Measurements from ENCODE around the gene PALD1.

The PALD1 gene

DNA sequence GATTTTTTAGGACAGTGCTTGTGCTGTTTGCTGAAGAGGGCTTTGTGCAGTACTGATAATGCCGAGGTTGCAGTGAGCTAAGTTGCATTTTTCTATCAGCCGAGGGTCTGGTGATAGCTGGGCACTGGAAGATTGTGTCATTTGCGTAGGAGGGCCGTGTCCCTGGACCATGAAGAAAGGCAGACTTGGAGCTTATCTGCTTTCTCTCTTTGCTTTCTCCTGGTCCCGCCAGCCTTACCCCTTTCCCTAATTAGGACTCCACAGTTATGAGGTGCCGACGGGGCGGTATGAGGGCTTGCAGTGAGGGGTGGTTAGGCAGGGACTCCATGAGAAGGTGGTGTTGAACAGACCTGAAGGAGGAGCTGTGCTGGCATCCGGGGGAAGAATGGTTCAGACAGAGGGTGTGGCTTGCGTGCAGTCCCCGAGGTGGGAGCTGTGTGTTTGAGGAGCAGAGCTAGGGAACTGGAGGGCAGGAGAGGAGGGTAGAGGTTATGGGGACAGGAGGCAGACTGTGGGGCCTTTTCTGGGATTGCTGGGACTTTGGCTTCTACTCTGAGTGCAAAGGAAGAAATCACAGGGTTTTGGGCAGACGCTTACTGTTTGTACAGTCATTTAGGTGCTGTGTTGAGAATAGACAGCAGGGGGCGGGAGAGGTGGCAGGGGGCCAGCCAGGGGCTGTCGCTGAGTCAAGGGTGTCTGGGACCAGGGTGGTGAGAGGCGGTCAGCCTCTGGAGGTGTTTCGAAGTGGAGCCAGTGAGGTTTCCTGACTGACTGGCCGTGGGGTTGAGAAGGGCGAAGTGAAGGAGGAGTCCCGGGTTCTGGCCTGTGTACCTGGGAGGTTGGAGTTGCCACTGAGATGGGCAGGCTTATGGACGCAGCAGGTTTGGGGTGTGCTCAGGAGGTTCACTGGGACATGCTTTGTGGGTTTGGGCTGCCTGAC, 80.6 kb downstream of the PALD1 start:
- DNase-seq: peak; percentile 21

GRCh38 chr10:70559861-70560260, 81.3 kb downstream of the PALD1 start:
- DNase-seq: no peak

DNA sequence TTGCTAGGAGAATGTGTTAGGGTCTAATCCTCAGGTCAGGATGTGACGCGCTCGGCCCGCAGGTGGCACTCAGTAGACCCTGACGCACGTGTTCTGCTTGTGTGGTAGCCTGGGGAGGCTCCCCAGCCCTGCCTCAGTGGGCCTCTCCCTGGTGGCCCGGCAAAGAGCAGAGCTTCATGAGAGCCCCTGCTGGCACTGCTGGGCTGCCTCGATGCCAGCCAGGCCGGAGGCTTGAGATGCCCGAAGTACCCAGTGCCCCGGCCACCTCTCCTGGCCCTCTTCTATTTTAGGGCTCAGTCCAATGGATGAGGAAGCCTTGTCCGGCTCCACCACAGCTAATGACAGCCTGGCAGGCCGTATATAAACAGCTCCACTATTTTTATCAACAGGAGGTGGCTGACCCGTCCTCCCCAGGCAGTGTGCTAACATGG, 82.0 kb downstream of the PALD1 start:
- DNase-seq: no peak

DNA sequence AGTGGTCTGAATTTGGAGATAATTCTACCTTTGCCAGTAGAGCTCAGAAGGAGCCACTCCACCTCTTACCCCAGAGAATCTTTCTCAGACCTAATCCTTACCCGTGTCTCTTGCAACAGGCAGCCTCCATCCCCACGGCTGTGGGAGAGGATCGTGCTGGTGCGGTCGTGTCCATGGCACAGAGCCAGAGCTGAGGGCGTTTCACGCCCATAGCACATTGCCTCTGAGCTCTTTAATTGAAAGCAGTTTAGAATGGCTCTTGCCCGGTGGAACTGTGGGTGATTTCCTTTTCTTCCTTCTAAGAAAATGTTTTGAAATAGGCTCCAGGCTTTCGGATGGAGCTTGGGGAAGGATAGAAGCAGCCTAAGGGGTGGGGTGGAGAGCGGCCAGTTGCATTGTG, 82.5 kb downstream of the PALD1 start:
- no peak for DNase-seq

DNA sequence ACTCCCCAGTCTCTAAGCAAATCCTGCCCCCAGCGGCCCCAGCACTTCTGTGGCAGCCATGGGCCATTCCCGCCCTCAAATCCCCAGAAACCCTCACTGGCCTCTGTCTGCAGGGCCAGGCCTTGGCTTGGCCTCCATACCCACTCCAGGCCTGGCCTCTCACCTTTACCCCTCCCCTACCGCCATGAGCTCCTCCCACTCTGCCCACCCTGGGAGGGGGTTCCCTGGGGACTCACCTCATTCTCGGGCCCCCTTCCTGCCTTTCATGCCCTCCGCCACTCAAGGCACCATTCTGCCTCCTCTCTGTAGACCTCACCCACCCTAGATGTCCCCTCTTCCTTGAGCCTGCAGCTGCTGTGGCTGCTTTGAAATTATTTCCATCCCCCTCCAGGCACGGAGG, 83.0 kb downstream of the PALD1 start:
- DNase-seq: no peak

- no peak for DNase-seq
These were observed 83.6 kb downstream of the PALD1 start for GRCh38 chr10:70562036-70562755.

- DNase-seq: no peak
These were observed 84.7 kb downstream of the PALD1 start for GRCh38 chr10:70563230-70563629.

DNA sequence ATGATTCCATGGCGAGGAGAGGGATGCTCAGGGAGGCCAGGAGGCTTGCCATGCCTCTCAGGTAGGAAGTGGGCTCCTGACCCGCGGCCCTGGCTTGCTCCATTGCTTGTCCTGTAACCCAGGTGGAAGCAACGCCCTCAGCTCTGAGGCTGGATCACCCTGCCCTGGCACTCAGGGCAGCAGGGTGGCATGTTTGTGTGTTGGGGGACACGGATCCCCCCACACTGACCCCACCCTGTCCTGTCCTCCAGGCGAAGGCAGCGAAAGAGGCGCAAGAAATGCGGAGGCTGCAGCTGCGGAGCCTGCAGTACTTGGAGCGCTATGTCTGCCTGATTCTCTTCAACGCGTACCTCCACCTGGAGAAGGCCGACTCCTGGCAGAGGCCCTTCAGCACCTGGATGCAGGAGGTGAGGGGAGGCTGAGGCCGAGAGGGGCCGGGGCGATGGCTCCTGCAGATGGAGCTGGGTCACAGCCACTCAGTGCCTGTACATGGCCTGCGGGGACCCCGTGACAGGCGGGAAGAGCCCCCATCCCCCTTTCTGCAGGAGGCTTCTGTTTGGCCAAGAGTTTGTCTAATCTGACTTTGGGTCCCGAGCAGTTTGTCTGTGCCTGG, 85.7 kb downstream of the PALD1 start:
- DNase-seq: no peak

DNA sequence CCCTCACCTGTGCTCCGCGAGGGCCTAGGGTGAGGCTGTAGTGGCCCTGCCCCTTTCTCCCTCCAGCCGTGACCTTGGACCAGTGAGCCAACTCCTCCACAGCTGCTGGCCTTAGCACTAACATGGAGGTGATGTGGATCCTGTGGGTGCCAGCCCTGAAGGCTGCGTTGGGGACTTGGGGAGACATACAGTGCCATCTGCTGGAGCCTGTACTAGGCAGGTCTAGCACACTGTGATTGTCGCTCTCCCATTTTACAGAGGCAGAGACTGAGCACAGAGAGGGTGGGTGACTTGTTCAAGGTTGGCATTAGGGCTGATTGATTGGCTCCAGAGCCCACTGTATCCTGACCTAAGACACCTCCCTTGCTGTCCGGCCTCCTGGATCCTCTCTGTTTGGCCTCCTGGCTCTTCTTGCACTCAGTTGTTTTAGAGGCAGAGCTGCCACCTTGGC, 86.4 kb downstream of the PALD1 start:
- no peak for DNase-seq

DNA sequence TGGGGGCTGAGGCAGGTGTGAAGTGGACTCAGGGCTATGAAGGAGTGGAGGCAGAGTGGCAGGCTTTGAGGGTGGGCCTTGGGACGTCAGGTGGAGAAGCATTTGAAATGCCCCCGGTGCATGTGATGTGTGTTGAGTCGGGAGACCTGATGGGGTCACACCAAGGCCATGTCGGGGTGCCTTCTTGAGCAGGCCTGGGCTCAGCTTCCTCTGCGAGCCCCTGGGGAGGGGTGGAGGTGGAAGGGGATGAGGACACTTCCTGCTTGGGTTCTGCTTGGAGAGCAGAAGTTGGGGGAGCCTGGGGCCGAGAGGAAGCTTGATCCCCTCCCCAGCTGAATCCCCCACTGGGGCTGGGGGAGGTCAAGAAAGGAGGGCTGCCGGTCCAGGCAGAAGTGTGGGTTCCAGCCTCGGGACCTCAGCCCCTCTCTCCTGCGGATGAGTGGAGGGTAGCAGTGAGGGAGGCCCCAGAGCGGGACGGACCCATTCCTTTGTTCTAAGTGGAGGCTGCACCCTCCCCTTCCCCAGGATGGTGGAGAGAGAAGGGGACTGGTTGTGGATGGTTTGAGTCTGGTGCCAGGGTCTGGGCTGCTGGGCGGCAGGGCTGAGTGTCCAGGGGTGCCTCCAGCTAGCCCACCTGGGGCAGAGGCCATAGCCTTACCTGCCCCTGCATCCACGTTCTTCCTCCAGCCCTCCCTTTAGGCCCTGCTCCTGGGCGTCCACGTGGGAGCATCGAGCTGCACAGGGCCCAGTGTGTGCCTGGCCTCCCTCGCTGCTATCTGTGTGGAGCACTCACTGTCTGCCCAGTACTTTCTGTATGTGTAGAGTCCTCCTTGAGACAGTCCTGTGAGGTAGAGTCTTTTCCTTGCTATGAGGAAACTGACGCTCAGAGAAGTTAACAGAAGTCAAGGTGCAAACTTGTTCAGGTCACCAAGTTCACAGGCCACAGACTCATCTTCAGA, 87.3 kb downstream of the PALD1 start:
- no peak for DNase-seq

- no peak for DNase-seq
These were observed 88.1 kb downstream of the PALD1 start for GRCh38 chr10:70566515-70567290.

- DNase-seq: peak; percentile 18
These were observed 89.0 kb downstream of the PALD1 start for GRCh38 chr10:70567603-70568002.

DNA sequence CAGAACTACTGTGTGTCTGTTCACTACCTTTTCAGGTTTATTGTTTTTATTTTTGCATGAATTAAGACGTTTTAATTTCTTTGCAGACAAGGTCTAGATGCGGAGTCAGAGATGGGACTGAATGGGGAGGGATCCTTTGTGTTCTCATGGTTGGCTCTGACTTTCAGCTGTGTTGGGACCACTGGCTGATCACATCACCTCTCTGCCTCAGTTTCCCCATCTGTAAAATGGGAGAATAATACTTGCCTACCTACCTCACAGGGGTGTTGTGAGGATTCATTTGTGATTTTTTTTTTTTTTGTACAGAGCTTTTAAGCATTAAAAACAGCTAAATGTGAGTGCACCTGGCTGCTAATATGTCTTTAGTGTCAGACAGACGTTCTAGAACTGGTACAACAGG, 89.5 kb downstream of the PALD1 start:
- DNase-seq: no peak

- DNase-seq: no peak
These were observed 90.4 kb downstream of the PALD1 start for GRCh38 chr10:70568781-70569495.

DNA sequence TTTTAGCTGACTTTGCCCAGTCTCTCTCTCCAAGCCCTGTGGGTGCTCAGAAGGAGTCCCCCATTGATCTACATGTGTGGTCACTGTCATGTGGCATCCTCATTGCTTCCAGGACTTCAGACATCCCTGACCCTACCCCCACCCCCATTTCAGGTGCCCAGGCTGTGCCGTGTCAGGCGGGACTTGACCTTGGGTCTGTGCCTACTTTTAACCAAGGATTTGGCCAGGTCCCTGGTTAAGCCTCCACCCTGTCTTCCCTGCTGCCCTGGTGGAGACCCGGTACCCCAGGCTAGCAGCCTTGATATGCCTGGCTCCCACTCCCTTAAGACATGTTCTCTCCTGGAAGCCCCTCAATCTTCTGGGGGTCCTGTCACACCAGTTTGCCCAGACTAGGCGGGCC, 92.7 kb downstream of the PALD1 start:
- DNase-seq: no peak

GRCh38 chr10:70571636-70572439, 93.3 kb downstream of the PALD1 start:
- DNase-seq: no peak

- DNase-seq: no peak
These were observed 95.3 kb downstream of the PALD1 start for GRCh38 chr10:70573599-70574506.

- peak; percentile 71 for DNase-seq
These were observed 96.9 kb downstream of the PALD1 start for GRCh38 chr10:70575486-70575873.

Measured in NCI-H1092 treated with DMSO at 0.1 percent for 48 hours (cell line).